ENCODE results near the gene APRT. TPM values are rescaled to one million over a fixed set of nuclear protein-coding genes. Genes with fewer than 3 reads are reported as not detected.

Gene APRT
- total RNA-seq, 1 donor from 2014 or later = 300 TPM

DNA sequence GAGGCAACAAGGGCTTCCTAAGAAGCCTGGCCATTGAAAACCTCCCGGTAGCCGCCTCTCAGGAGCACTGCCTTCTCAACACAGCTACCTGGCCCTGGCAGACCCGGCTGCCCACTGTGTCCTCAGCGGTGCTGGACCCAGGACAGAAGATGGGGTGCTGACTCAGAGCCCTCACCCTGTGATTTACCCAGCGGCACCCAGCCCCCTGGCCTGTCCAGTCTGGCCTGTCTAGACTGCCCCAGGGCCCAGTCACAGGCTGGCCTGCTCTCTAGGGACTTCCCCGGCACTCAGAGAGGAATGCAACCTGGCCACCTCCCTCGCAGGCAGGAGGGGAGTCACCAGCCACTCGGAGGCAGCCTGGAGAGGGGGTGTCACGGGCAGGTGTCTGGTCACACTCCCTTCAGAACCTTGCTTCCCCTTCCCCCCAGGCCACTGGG lies 46.8 kb downstream of the APRT start:
- no peak for DNase-seq (ENCODE audit: low read depth)
- TF ChIP-seq, protein P1, sequence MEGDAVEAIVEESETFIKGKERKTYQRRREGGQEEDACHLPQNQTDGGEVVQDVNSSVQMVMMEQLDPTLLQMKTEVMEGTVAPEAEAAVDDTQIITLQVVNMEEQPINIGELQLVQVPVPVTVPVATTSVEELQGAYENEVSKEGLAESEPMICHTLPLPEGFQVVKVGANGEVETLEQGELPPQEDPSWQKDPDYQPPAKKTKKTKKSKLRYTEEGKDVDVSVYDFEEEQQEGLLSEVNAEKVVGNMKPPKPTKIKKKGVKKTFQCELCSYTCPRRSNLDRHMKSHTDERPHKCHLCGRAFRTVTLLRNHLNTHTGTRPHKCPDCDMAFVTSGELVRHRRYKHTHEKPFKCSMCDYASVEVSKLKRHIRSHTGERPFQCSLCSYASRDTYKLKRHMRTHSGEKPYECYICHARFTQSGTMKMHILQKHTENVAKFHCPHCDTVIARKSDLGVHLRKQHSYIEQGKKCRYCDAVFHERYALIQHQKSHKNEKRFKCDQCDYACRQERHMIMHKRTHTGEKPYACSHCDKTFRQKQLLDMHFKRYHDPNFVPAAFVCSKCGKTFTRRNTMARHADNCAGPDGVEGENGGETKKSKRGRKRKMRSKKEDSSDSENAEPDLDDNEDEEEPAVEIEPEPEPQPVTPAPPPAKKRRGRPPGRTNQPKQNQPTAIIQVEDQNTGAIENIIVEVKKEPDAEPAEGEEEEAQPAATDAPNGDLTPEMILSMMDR (conservative IDR thresholded peaks at IDR 0.05; ENCODE audit: low read depth, low read length) = no peak
- no peak overlapping the region for H3K4me3 ChIP-seq (ENCODE audit: low read depth, low read length)

DNA sequence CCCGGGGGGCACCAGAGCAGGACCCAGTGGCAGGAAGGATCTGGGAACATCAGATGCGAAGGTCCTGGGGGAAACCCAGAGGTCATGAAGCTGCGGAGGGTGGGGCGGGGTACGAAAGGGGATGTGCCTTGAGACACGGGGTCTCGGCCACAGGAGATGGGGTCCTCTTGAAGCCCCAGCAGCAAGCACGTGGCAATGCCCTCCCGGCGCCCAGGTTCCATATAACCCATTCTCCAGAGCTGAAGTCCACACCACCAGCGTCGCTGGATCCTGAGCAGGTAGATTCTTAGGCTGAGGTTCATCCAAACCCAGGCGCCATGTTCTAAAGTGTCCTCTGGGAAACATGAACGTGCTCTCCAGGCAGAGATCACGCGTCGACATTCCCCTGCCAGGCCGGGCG lies 47.6 kb downstream of the APRT start:
- TF ChIP-seq, protein P1 (conservative IDR thresholded peaks at IDR 0.05; ENCODE audit: low read depth, low read length) = no peak
- DNase-seq (ENCODE audit: low read depth) = no peak
- H3K4me3 ChIP-seq (ENCODE audit: low read depth, low read length) = no peak overlapping the region

DNA sequence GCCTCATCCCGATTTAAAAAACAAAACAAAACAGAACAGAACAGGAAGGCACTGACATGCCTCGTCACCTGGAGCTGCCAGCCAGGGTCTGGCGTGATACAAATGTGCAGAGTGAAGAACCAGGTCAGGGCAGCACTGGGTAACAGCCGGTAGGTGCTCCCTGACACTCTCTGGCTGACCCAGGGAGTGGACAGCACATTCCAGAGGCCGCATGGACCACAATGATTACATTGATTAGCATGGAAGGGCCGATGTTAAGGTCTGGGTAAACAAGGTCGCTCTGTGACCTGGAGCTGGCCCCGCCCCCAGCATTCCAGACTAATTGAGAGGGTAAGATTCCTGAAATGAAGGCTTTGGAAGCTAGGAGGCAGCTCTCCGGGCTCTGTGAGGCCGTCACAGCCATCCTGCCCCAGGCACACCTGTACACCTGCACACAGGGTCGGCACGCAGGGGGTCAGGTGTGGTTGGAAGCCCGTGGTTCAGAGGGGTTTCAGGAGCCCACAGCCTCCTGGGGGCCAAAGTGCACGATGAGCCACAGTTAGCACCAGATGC lies 48.1 kb downstream of the APRT start:
- DNase-seq (ENCODE audit: low read depth) = no peak
- TF ChIP-seq, protein P1 (conservative IDR thresholded peaks at IDR 0.05; ENCODE audit: low read depth, low read length) = no peak
- H3K4me3 ChIP-seq (ENCODE audit: low read depth, low read length) = no peak overlapping the region

DNA sequence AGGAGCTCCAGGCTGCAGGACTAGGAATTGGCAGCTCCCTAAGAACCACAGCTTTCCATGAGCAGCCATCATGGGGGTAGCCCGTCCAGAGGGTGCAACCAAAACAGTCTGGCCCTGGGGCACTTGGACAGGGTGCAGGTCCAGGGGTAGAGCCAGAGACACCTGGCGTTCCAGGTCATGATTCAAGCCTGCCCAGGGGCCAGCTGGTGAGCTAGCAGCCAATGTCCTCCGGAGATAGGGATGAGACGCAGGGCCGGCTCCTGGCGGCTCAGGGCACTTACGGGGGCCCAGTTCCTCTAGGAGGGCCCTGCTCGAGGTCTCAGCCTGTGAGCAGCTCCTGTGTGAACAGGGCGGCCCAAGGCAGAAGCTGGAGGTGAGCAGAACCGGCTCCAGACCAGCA lies 48.8 kb downstream of the APRT start:
- no peak overlapping the region for H3K4me3 ChIP-seq (ENCODE audit: low read depth, low read length)
- no peak for DNase-seq (ENCODE audit: low read depth)
- TF ChIP-seq, protein P1 (conservative IDR thresholded peaks at IDR 0.05; ENCODE audit: low read depth, low read length) = no peak

DNA sequence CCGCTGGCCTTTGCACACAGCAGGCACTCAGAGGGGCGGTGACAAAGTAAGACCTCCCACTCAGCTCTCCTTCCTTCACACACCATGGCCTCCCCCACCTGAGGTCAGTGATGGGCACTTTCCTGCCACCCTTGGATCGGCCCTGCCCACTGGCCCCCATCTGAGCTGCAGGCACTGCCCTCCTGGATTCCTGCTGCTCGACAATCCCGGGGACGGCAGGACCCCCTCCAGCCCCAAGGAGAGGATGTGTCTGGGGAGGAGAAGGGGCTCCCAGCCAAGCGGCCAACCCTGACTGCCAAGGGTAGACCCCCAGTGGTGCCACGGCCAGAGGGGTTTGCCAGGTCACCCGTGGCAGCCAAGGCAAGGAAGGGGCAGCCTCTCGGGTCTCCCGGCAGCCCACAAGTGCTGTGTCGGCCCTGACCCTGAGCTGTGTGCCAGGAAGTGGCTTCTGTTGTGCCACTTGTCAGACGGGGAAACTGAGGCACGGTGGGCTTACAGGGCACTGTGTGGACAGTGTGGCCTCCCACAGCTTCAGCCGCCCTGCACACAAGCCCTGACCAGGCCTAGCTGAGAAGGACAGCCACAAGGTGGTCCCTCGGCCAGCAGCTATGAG lies 49.4 kb downstream of the APRT start:
- H3K4me3 ChIP-seq (ENCODE audit: low read depth, low read length) = no peak overlapping the region
- no peak for DNase-seq (ENCODE audit: low read depth)
- TF ChIP-seq, protein P1 (conservative IDR thresholded peaks at IDR 0.05; ENCODE audit: low read depth, low read length) = no peak

DNA sequence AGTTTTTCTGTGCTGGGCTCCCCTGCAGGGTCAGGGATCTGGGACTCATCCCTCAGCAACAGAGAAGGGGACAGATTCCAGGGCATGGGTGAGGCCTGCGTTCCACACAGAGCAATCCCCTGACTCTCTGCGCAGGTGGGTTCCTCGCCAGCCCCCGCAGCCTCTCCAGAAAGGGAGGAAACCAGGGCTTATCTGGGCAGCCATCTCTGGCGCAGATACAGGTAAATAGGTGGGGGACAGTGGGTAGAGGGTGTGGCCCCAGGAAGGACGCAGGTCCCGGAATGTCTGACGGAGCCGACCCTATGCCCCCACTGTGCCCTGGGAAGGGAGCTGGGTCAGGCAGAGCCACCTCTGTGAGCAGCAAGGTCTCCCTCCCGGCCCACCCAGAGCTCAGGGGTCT lies 49.9 kb downstream of the APRT start:
- no peak for DNase-seq (ENCODE audit: low read depth)
- H3K4me3 ChIP-seq (ENCODE audit: low read depth, low read length) = no peak overlapping the region
- TF ChIP-seq, protein P1 (conservative IDR thresholded peaks at IDR 0.05; ENCODE audit: low read depth, low read length) = no peak

DNA sequence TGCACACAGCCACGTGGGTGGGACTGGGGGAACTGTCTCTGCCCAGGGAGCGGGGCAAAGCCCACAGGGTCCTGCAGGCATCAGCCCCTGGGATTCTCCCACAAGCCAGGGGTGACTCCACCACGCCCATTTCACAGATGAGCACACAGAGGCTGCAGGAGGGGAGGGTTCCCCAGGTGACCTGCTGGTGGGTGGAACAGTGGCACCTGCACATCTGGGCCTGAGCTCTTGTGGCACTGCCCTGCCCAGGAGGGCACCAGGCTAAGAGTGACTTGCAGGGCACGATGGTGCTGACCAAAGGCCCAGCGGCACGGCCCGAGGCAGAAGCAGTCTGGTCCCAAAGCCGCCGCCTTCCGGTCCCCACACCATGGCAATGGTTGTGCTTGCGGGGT lies 50.6 kb downstream of the APRT start:
- TF ChIP-seq, protein P1 (conservative IDR thresholded peaks at IDR 0.05; ENCODE audit: low read depth, low read length) = no peak
- H3K4me3 ChIP-seq (ENCODE audit: low read depth, low read length) = no peak overlapping the region
- DNase-seq (ENCODE audit: low read depth) = no peak

Measured in epithelial cell of proximal tubule (primary cell).